MCF 10A (cell line): ENCODE results near the gene NHSL2. TPM values are rescaled to one million over a fixed set of nuclear protein-coding genes. Genes with fewer than 3 reads are reported as not detected.
A peak's percentile ranks its signal among the peaks of the same experiment; 100 is the strongest.

Experiments used
- BruUV-seq: library from RNA; stranded (reverse); fragments of 400-500 nt; replicated peaks from 2 replicates; lab custom pipeline; 2021; lab: Mats Ljungman, UMichigan
- CTCF ChIA-PET: fragments of 300-600 bp; sonication (Branson Sonifier 250); formaldehyde crosslinking; extraction: SDS; loops from one replicate; lab custom pipeline; 2021; ENCODE audit warnings: antibody characterized with exemption, inconsistent platforms; lab: Yijun Ruan, JAX
- POLR2A ChIA-PET: fragments of 300-600, 350-650 bp; sonication (Branson Sonifier 250); formaldehyde crosslinking; extraction: SDS; loops from one replicate; lab custom pipeline; 2020; ENCODE audit warnings: antibody characterized with exemption, inconsistent platforms; lab: Yijun Ruan, JAX
- DNase-seq: peaks from one replicate; pipeline ENCODE4 v3.0.0-alpha.2; 2018; ENCODE audit not compliant: unreplicated experiment
- H3K27ac Mint-ChIP-seq: one replicate; pipeline ENCODE4 v1.8.0; 2022; ENCODE audit warnings: mild to moderate bottlenecking, low read depth, mixed read lengths; ENCODE audit not compliant: unreplicated experiment
- H3K27me3 Mint-ChIP-seq: one replicate; pipeline ENCODE4 v1.8.0; 2022; ENCODE audit warnings: mixed read lengths; ENCODE audit not compliant: insufficient read depth, unreplicated experiment
- H3K36me3 Mint-ChIP-seq: one replicate; pipeline ENCODE4 v1.8.0; 2022; ENCODE audit warnings: mild to moderate bottlenecking, moderate library complexity, mixed read lengths; ENCODE audit not compliant: insufficient read depth, unreplicated experiment
- H3K4me1 Mint-ChIP-seq: one replicate; pipeline ENCODE4 v1.8.0; 2022; ENCODE audit warnings: mixed read lengths; ENCODE audit not compliant: insufficient read depth, unreplicated experiment
- H3K4me3 Mint-ChIP-seq: one replicate; pipeline ENCODE4 v1.8.0; 2022; ENCODE audit warnings: mild to moderate bottlenecking, moderate library complexity, mixed read lengths; ENCODE audit not compliant: unreplicated experiment
- H3K9me3 Mint-ChIP-seq: one replicate; pipeline ENCODE4 v1.8.0; 2022; ENCODE audit warnings: mixed read lengths; ENCODE audit not compliant: unreplicated experiment
- intact Hi-C: fragments of 100-400 bp; cut with micrococcal nuclease; formaldehyde crosslinking; loops from 2 replicates; pipeline ENCODE4 v1.14.1; 2022
- total RNA-seq: library from RNA; stranded (reverse); gene quantifications from 2 replicates; pipeline ENCODE4 v1.2.3, GENCODE V29; 2022
- TF ChIP-seq, protein P1 (sequence below): fragments of 200-600 bp; IDR thresholded peaks from one replicate; pipeline ENCODE4 v1.8.0; 2022; ENCODE audit warnings: antibody characterized with exemption, mild to moderate bottlenecking; ENCODE audit not compliant: unreplicated experiment

The NHSL2 gene
- total RNA-seq, 1 experiment from 2014 or later, result not detected

GRCh38 chrX:71997320-71997719, 86.7 kb downstream of the NHSL2 start:
- no peak overlapping the region for H3K4me3 Mint-ChIP-seq
- H3K27ac Mint-ChIP-seq, result no peak overlapping the region
- peaks cover 95% of the 10 kb centered on the region for H3K27me3 Mint-ChIP-seq
- no peaks in the 10 kb centered on the region for H3K9me3 Mint-ChIP-seq
- ChIA-PET CTCF (interaction anchor here (1.5 to 4.2 kb wide), 7 partner anchors 10 to 129 kb away, joined by 4 to 50 read pairs (median 7); no protein-coding TSS in a partner anchor), POLR2A (no interaction called here)
- TF ChIP-seq, protein P1, sequence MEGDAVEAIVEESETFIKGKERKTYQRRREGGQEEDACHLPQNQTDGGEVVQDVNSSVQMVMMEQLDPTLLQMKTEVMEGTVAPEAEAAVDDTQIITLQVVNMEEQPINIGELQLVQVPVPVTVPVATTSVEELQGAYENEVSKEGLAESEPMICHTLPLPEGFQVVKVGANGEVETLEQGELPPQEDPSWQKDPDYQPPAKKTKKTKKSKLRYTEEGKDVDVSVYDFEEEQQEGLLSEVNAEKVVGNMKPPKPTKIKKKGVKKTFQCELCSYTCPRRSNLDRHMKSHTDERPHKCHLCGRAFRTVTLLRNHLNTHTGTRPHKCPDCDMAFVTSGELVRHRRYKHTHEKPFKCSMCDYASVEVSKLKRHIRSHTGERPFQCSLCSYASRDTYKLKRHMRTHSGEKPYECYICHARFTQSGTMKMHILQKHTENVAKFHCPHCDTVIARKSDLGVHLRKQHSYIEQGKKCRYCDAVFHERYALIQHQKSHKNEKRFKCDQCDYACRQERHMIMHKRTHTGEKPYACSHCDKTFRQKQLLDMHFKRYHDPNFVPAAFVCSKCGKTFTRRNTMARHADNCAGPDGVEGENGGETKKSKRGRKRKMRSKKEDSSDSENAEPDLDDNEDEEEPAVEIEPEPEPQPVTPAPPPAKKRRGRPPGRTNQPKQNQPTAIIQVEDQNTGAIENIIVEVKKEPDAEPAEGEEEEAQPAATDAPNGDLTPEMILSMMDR, result no peak
- no TSS peak for BruUV-seq
- H3K4me1 Mint-ChIP-seq, result no peaks in the 10 kb centered on the region
- H3K36me3 Mint-ChIP-seq, result no peaks in the 10 kb centered on the region
- DNase-seq, result no peak
- intact Hi-C loops, result no loop called here

DNA sequence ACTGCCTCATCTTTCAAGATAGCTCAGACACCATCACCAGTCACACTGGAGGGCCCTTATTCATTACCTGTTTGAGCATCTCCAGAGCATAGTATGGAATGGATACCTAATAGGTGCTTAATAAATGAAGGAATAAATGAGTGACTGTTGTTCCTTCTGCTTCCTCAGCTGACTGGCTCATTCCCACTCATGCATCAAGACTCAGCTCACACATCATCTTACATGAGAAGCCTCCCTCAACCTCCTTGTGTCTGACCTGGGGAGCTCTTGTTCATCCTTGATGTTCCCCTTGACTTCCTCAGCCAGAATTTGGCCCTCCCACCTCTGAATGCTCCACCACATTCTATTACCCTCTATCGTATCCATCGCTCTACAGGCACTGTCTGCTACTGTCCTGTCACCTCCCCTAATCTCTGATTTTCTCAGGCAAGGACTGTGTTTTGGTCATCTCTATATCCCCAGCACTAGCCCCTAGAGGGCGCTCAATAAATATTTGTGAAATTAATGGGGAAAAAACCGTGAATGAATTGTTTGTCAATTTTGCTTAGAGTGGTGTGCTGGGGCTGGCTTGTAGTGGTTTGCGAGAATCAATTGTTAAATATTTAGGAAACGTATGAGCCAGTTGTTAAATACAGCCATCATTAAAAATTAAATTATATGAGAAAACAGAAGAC, 88.3 kb downstream of the NHSL2 start:
- no TSS peak for BruUV-seq
- H3K36me3 Mint-ChIP-seq, result no peaks in the 10 kb centered on the region
- intact Hi-C loops, result loop anchor here (1.0 kb wide), 1 partner anchor 127 kb away; no protein-coding TSS in a partner anchor
- CTCF ChIA-PET, result interaction anchor here (0.5 to 4.2 kb wide), 22 partner anchors 8 to 1298 kb away, joined by 3 to 50 read pairs (median 5); no protein-coding TSS in a partner anchor
- peak; percentile 55 for DNase-seq
- H3K4me3 Mint-ChIP-seq, result no peak overlapping the region
- no peaks in the 10 kb centered on the region for H3K4me1 Mint-ChIP-seq
- H3K27me3 Mint-ChIP-seq, result peaks cover 95% of the 10 kb centered on the region
- no peak overlapping the region for H3K27ac Mint-ChIP-seq
- TF ChIP-seq, protein P1, result peak; percentile 64
- H3K9me3 Mint-ChIP-seq, result no peaks in the 10 kb centered on the region
- POLR2A ChIA-PET, result interaction anchor here (0.6 to 1.1 kb wide), 2 partner anchors 19 to 906 kb away, joined by 3 to 4 read pairs; no protein-coding TSS in a partner anchor

- BruUV-seq, result no TSS peak
- Mint-ChIP-seq H3K9me3 (no peaks in the 10 kb centered on the region), H3K4me3 (no peak overlapping the region), H3K27ac (no peak overlapping the region), H3K4me1 (no peaks in the 10 kb centered on the region), H3K27me3 (peaks cover 94% of the 10 kb centered on the region), H3K36me3 (no peaks in the 10 kb centered on the region)
- POLR2A ChIA-PET, result interaction anchor here (0.6 to 1.1 kb wide), 2 partner anchors 19 to 906 kb away, joined by 3 to 4 read pairs; no protein-coding TSS in a partner anchor
- CTCF ChIA-PET, result interaction anchor here (0.6 to 4.2 kb wide), 12 partner anchors 12 to 1298 kb away, joined by 3 to 50 read pairs (median 7); no protein-coding TSS in a partner anchor
- intact Hi-C loops, result loop anchor here (1.0 kb wide), 1 partner anchor 127 kb away; no protein-coding TSS in a partner anchor
- DNase-seq, result no peak
- TF ChIP-seq, protein P1, result no peak
These were observed 88.9 kb downstream of the NHSL2 start for GRCh38 chrX:71999535-71999934.

GRCh38 chrX:72001471-72001870, 90.8 kb downstream of the NHSL2 start:
- intact Hi-C loops, result no loop called here
- Mint-ChIP-seq H3K4me1 (no peaks in the 10 kb centered on the region), H3K4me3 (no peak overlapping the region), H3K27ac (no peak overlapping the region), H3K36me3 (no peaks in the 10 kb centered on the region), H3K27me3 (peaks cover 88% of the 10 kb centered on the region), H3K9me3 (no peaks in the 10 kb centered on the region)
- BruUV-seq, result no TSS peak
- DNase-seq, result no peak
- CTCF ChIA-PET, result interaction anchor here (0.7 to 2.0 kb wide), 3 partner anchors 16 to 125 kb away, joined by 3 to 17 read pairs (median 5); no protein-coding TSS in a partner anchor
- POLR2A ChIA-PET, result no interaction called here
- TF ChIP-seq, protein P1, result no peak
